Stromal cell of bone marrow (primary cell): ENCODE results near the gene RPL32.
A peak's percentile ranks its signal among the peaks of the same experiment; 100 is the strongest.
"Not testable (repeated sequence)": the region's sequence is repeated elsewhere in the genome, so short reads cannot be mapped to it uniquely, and the experiment has no call there.

Source experiments
- DNase-seq: peaks from one replicate; pipeline ENCODE4 v3.0.0-alpha.2; 2012; ENCODE audit warnings: low read depth

Gene RPL32

DNA sequence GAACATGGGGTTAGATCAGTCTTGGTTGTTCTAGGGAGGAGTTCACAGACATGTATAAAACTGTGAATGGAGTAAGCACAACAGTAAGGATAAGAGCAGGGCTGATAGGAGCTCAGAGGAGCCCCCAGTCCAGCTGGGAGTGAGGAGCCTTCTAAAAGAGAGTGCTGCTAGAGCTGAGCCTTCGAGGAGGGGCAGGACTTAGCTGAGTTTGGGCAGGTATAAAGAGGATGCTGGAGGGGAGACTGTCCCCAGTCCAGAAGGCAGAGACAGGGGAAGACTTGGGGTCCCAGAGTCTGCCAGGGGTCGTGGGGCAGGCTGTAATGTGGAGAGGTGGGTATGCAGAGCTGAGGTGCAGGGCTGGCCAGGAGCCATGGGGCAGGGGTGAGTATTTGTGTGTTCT is 32.8 kb downstream of the RPL32 start:
- no peak for DNase-seq

DNA sequence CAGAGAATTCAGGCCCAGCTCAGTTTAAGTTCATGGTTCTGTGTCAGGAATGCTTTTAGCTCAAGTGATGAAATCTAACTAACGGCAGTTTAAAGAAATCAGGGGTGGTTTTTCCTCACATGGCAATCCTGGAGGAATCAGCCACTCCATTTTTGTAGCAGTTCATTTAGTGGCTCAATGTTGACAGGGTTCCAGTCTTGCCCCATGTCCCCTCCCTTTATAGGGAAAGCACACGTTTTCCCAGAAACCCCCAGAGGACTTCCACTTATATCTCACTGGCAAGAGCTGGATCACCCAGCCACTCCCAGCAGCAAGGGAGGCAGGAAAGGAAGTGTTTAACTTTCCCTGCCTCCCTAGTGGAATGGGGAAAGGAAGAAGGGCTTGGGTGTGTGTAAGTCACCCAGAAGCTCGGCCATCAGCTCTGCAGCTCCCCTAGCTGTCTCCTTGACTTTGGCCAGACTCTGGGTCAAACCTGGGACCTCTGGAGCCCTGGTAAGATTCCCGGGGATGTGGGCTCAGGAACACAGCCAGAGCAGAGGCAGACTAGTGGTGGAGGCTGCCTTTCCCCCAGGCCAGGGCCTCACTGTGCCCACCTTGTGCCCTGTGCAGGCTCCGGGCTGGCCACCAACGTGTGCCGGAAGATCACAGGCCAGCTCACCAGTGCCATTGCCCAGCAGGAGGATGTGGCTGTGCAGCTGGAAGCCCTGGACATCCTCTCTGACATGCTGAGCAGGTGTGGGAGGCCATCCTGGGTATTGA is 33.6 kb downstream of the RPL32 start:
- DNase-seq = no peak

DNA sequence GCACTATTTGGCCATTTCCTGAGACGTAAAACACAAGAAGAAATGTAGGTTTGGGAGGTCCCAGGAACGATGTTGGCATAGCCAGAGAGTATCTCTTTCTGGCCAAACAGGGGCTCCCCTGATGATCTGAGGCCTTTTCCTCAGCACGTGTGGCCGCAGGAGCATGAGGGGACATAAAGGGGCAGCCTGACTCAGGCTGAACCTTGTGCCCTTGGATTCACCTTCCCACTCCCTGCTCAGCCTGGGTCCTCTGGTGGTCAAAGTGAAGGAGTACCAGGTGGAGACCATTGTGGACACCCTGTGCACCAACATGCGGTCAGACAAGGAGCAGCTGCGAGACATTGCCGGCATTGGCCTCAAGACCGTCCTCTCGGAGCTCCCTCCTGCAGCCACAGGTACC is 34.3 kb downstream of the RPL32 start:
- DNase-seq = no peak

DNA sequence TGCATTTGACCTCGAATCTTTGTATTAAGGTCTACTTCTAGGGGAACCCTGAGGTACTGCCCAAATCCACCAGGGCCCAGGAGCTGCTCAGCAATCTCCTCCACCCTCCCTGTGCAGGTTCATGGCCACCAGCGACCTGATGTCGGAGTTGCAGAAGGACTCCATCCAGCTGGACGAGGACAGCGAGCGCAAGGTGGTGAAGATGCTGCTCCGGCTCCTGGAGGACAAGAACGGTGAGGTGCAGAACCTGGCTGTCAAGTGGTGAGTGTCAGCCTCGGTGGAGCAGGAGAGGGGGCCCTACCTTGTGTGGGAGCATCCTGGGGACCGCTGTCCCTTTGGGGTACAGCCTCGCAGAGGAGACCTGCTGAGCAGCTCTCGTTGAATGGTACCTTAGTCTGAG is 38.0 kb downstream of the RPL32 start:
- no peak for DNase-seq

DNA sequence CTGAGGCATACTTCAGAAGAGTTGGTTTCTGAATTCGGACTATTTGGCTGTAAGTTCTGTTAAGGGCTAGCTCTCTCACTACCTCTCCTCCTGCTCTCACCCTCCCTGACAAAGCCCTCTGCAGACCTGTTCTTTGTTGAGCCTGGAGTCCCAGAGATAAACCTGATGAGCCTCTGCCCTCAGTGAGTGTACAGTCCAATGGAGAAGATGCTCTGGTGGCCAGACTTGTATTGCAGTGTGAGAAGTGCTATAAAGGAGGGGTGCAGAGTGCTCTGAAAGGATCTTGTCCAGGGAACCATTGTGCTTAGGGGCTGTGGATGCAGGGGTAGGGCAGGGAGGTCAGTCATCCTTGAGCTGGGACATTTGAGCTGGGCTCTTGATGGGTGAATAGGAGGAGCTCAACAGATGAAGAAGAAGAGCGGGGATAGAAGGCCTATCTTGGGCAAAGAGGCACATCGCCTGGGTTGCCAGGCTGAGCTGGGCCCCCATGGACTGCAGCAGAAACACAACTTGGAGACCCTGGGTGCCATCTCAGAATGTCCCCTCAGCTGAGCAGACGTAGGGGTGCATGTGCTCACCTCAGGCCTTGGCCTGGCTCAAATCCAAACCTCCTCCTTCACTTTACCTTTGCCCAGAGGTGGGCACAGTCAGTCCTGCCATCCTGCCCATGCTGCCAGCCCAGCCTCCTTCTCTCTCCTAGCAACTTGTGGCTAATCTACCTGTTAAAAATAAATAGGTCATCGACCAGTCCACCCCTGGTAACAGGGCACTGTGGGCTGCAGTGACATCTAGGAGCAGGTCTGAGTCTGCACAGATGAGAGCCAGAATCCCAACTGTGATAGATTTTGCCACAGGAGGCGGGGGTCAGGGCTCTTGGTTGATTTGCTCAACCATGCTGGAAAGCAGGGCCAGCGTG is 41.6 kb downstream of the RPL32 start:
- DNase-seq = no peak

DNA sequence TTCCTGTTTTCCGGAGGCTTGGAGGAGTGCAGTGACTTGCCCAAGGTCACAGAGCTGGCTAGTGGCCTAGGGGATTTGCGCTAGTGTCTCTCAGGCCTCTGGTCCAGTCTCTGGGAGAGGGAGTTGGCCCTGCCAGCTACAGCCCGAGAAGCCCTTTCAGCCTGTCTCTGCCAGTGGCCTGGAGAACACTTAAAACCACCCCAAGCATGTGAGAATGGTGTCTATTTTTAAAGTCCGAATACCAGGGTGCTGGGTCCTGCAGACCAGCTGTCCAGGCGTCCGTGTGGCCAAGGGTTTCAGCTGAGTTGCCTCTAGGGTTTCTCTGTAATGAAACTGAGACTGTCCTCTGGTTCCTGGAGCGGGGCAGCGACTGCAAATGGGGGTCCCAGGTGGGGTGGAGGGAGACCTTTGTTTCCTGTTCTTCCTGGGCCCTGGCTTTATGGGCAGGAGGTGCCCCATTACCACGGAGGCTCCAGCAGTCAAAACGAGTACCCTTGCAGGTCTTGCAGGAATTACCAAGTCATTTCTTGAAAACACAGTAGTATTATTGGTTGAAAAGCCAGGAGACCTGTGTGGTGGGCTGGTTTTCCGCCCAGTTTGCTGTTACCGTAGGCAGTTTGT is 42.7 kb downstream of the RPL32 start:
- no peak for DNase-seq

DNA sequence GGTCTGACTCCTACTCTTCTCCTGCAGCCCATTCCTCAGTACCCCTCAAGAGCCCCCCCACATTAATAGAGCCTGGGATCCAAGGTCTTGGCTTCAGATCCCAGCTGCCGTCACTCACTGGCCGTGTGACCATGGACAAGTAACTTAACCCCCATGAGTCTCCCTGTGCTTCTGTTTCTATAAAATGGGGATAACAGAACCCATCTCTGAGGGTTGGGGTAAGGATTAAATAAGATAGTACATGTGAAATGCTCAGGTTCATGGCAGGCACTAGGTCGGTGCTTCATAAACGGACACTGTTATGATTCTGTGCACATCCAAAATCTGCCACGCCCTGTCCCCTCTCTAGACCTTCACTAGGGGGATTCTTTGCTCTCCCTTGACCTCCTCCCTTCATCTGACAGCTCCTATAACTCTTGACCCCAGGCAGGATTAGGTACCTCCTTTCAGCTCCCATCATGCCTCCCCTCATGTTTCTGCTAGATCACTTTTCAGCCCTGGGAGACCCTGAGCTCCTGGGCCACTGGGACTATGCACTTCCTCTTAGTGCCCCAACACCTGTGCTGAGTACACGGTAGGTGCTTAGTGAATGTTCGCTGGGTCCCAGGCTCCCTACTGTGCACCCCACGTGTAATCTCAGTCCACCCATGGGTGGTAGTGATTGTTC is 43.3 kb downstream of the RPL32 start:
- no peak for DNase-seq

DNA sequence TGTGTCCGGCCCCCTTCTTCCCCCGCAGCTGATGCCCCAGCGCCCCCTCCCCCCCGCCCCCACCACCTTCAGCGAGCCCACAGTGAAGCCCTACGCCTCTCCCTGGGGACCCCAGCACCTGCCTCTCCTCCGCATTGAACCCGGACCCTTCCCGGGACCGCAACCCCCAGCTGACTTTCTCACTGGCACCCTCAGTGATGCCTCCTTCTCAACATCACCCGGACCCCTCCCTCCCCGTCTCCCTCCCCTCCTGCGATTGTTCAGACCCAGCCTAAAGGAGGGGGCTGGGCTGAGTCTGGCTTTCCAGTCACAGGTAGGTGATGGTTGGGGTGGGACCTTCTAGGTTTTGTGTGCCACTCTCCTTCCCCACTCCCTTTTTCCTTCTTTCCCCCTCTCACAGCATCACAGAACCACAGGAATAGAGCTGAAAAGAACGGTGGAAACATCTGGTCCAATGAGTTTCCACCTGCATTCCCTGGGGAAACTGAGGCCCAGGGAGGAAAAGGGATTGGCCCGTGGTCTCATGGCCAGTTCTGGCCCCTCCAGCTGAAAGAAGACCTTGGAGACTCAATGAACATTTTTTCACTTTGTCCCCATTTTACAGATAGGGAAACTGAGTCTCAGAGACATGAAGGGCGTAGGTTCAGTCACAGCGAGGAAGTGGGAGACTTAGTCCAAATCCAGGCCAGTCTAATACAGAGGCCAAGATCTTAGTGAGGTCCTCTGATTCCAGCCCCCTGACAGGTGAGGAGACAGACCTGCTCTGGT is 44.1 kb downstream of the RPL32 start:
- no peak for DNase-seq

DNA sequence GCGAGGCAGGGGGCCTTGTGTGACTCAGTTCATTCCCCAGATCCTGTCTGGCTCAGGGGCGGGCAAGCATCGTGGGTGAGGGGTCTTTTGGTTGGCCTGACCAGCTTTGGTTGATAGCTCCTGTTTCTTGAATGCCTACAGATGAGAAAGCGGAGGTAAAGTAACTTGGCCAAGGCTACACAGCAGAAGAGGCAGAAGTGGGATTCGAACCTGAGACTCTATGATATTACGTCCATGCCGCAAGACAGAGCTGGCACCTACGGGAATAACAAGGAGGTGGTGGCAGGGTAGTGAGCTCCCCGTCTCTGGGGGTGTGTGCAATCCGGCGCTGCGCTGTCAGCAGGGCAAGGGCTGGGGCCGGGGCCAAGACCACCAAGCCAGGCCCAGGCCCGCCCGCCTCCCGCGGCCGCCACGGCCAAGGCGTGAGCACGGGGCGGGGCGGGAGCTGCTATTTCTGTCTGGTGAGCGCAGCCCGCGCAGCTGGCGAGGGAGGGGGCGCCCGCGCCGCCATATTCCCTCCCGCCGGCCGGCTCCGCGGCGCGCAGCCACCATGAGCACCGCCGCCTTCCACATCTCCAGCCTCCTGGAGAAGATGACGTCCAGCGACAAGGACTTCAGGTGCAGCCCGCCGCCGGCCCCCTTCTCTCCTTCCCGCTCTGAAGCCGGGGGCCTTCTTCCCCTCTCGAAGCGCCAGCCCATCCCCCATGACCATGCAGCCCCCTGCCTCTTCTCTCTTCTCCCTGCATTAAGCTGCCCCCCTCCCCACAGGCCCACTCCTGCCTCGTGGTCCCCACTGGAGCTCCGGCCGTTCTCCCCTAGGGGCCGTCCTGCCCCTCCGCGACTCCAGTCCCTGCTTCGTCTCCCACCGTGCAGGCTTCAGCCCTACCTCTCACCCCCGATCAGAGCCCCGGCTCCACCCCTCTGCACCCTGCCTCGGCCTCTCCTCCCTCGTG is 44.9 kb downstream of the RPL32 start, which contains the start of gene CAND2:
CAND2 (plus strand) TSS at position 510 of the 953 bp plus-strand sequence; CDS start at position 551, 41 bp downstream.
- DNase-seq = peak; percentile 10

DNA sequence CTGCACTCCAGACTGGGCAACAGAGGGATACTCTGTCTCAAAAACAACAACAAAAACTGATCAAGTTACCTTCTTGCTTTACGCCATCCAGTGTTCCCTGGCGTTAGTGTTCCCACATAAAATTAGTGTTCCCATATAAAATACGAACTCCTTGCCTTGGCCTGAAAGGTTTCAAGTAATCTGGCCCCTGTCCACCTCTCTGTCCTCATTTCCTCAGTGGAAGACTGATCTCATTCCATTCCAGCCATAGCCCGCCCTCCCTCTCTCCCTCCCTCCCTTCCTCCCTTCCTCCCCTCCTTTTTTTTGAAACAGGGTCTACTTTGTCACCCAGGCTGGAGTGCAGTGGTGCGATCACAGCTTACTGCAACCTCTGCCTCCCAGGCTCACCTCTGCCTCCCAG is 47.7 kb downstream of the RPL32 start:
- no peak for DNase-seq

DNA sequence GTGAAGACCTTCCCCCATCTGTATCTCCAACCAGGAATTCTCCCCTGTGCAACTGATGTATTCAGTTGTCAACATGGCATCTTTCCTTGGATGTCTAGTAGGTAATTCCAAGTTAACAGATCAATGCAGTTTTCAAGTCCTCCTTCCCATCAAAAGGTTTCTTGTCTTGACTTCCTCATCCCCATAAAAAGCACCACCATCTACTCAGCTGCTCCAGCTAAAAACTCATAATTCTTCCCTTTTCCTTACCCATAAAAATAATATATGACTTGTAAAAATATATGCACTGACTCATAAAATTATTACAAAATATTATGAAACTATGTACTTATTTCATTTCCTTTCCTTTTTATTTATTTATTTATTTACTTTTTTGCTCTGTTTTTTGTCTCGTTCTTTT is 49.9 kb downstream of the RPL32 start:
- DNase-seq = no peak

DNA sequence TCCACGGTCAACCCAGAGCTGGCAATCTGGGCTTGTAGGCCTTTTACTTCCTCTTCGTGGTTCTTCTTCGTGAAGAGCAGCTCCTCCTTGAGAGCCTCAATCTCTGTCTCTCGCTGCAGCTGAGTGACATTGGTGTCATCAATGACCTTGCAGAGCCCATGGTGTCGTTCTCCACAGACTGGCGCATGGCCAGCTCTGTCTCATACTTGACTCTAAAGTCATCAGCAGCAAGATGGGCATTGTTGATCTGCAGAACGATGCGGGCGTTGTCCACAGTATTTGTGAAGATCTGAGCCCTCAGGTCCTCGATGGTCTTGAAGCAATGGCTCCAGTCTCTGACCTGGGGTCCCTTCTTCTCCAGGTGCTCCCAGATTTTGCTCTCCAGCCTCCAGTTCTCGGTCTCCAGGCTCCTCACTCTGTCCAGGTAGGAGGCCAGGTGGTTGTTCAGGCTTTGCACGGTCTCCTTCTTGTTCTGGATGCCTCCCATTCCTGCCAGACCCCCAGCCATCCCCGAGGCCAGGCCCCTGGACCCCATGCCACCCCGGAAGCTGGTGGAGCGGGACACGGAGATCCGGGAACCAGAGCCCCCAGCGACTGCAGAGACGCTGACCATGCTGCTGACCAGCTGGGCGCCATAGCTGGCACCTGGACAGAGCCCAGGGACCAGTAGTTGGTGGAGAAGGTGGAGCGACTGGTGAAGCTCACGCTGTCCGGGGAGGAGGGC is 53.2 kb downstream of the RPL32 start:
- DNase-seq = not testable (repeated sequence)

DNA sequence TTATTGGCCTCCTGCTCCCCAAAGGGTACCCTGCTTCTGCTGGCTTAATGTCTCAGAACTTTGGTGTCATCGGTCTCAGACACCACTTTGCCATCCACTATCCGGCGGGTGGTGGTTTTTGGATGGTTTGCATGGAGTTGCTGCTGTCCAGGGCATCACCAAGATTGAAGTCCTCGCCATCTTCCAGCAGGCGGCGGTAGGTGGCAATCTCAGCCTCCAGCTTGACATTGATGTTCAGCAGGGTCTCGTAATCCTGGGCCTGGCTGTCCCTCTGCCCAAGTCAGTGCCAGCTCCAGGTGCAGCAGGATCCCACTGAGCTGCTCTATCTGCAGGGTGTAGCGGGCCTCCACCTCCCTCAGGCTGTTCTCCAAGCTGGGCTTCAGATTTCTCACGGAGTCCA is 54.0 kb downstream of the RPL32 start:
- DNase-seq = not testable (repeated sequence)

DNA sequence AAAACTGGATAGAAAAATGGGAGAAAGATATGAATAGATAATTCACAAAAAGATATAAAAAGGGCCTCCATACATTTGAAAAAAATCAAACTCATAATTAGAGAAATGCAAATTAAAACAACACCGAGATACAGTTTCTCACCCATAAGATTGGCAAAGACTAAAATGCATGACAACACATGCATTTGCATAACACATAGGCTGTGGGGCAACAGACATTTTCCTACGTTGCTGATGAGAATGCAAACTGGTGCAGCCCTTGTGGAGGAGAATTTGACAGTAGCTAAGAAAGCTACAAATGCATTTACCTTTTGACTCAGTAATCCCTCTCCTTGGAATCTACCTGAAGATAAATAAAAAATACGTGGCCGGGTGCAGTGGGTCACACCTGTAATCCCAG is 56.3 kb downstream of the RPL32 start:
- no peak for DNase-seq
